ENCODE data around the gene AKNAD1. TPM values are rescaled to one million over a fixed set of nuclear protein-coding genes. Genes with fewer than 3 reads are reported as not detected.

AKNAD1 gene
- total RNA-seq, 1 experiment from 2014 or later: 0.54 TPM

- no peak overlapping the region for H3K4me3 ChIP-seq (ENCODE audit: low read depth, low read length, poor library complexity, severe bottlenecking)
- intact Hi-C loops (cut with micrococcal nuclease; ENCODE audit: unreplicated experiment): no loop called here
- no peak for DNase-seq (ENCODE audit: low spot score)
- peaks cover 3% of the 10 kb centered on the region for H3K4me1 ChIP-seq (ENCODE audit: insufficient read depth, low read length, poor library complexity, severe bottlenecking)
- H3K27ac ChIP-seq (ENCODE audit: low read depth, low read length, poor library complexity, severe bottlenecking): no peak overlapping the region
- TF ChIP-seq, protein P1, sequence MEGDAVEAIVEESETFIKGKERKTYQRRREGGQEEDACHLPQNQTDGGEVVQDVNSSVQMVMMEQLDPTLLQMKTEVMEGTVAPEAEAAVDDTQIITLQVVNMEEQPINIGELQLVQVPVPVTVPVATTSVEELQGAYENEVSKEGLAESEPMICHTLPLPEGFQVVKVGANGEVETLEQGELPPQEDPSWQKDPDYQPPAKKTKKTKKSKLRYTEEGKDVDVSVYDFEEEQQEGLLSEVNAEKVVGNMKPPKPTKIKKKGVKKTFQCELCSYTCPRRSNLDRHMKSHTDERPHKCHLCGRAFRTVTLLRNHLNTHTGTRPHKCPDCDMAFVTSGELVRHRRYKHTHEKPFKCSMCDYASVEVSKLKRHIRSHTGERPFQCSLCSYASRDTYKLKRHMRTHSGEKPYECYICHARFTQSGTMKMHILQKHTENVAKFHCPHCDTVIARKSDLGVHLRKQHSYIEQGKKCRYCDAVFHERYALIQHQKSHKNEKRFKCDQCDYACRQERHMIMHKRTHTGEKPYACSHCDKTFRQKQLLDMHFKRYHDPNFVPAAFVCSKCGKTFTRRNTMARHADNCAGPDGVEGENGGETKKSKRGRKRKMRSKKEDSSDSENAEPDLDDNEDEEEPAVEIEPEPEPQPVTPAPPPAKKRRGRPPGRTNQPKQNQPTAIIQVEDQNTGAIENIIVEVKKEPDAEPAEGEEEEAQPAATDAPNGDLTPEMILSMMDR (conservative IDR thresholded peaks at IDR 0.05; ENCODE audit: low read depth, low read length): no peak
- no peak for TF ChIP-seq EZH2 (IDR thresholded peaks at IDR 0.05; ENCODE audit: borderline replicate concordance, low read depth, low read length, poor library complexity, severe bottlenecking)
- H3K9me3 ChIP-seq (ENCODE audit: low read depth, low read length, poor library complexity, severe bottlenecking): no peaks in the 10 kb centered on the region
- no TSS peak for BruUV-seq (replicated peaks)
- POLR2A ChIA-PET (ENCODE audit: low non-redundant PET): no interaction called here
- H3K27me3 ChIP-seq (replicated peaks; ENCODE audit: insufficient read depth, low read depth, low read length, poor library complexity): no peaks in the 10 kb centered on the region
- no peaks in the 10 kb centered on the region for H3K36me3 ChIP-seq (ENCODE audit: insufficient read depth, low read length, poor library complexity, severe bottlenecking)
- CTCF ChIA-PET: no interaction called here
These were observed 26.5 kb downstream of the AKNAD1 start for GRCh38 chr1:108830119-108831008.

- BruUV-seq (replicated peaks): no TSS peak
- no peak overlapping the region for H3K27ac ChIP-seq (ENCODE audit: low read depth, low read length, poor library complexity, severe bottlenecking)
- H3K4me3 ChIP-seq (ENCODE audit: low read depth, low read length, poor library complexity, severe bottlenecking): no peak overlapping the region
- no peaks in the 10 kb centered on the region for H3K36me3 ChIP-seq (ENCODE audit: insufficient read depth, low read length, poor library complexity, severe bottlenecking)
- intact Hi-C loops (cut with micrococcal nuclease; ENCODE audit: unreplicated experiment): loop anchor here (5.0 kb wide), 1 partner anchor 283 kb away; the partner anchor contains the start of gene ELAPOR1
- TF ChIP-seq, protein P1 (conservative IDR thresholded peaks at IDR 0.05; ENCODE audit: low read depth, low read length): no peak
- TF ChIP-seq EZH2 (IDR thresholded peaks at IDR 0.05; ENCODE audit: borderline replicate concordance, low read depth, low read length, poor library complexity, severe bottlenecking): no peak
- H3K9me3 ChIP-seq (ENCODE audit: low read depth, low read length, poor library complexity, severe bottlenecking): no peaks in the 10 kb centered on the region
- ChIA-PET POLR2A (ENCODE audit: low non-redundant PET) (no interaction called here), CTCF (interaction anchor here (0.6 to 1.9 kb wide), 2 partner anchors 69 to 274 kb away, joined by 3 to 6 read pairs; no protein-coding TSS in a partner anchor)
- H3K27me3 ChIP-seq (replicated peaks; ENCODE audit: insufficient read depth, low read depth, low read length, poor library complexity): no peaks in the 10 kb centered on the region
- peaks cover 3% of the 10 kb centered on the region for H3K4me1 ChIP-seq (ENCODE audit: insufficient read depth, low read length, poor library complexity, severe bottlenecking)
- no peak for DNase-seq (ENCODE audit: low spot score)
These were observed 27.4 kb downstream of the AKNAD1 start for GRCh38 chr1:108829498-108829916.

DNA sequence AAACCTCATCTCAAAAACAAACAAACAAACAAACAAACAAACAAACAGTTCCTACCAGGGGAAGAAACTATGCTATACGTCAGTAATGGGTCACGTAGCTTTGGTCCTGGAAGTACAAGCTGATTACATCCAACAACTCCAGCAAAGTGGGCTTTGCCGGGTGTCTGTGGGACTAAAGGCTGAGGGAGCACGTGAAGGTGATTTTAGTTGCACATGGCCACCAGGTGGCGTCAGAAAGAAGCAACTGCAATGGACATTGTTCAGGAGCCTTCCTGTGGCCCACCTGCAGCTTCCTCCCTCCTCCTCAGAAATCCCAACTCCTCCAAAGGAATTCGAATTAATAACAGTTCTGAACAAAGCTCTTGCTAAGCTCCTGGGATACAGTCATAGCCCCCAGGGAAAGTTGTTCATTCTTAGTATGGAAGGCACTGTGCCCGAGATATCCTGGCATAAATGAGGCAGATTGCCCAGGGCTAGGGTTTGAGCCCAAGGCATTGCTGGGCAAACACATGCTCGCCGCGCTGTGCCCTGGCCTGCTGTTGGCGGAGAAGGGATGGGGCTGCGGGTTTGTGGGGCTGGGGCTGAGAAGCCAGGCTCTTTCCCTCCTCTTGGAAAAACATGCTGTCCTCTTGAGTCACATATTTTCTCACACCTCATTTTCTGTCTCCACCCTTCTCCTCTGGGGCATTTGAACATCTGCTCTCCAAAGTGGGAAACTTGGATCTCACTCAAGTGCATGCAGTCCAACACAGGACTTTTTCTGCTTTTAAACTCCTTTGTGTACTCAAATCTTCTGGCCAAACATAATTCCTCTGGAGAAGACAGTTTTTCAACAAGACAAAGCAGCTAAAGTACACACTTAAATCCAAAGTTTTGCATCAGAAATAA is 28.6 kb downstream of the AKNAD1 start:
- Histone ChIP-seq H3K27ac (ENCODE audit: low read depth, low read length, poor library complexity, severe bottlenecking) (no peak overlapping the region), H3K4me1 (ENCODE audit: insufficient read depth, low read length, poor library complexity, severe bottlenecking) (peaks cover 3% of the 10 kb centered on the region), H3K36me3 (ENCODE audit: insufficient read depth, low read length, poor library complexity, severe bottlenecking) (no peaks in the 10 kb centered on the region), H3K9me3 (ENCODE audit: low read depth, low read length, poor library complexity, severe bottlenecking) (no peaks in the 10 kb centered on the region), H3K27me3 (replicated peaks; ENCODE audit: insufficient read depth, low read depth, low read length, poor library complexity) (no peaks in the 10 kb centered on the region), H3K4me3 (ENCODE audit: low read depth, low read length, poor library complexity, severe bottlenecking) (no peak overlapping the region)
- POLR2A ChIA-PET (ENCODE audit: low non-redundant PET): no interaction called here
- TF ChIP-seq EZH2 (IDR thresholded peaks at IDR 0.05; ENCODE audit: borderline replicate concordance, low read depth, low read length, poor library complexity, severe bottlenecking): no peak
- TF ChIP-seq, protein P1 (conservative IDR thresholded peaks at IDR 0.05; ENCODE audit: low read depth, low read length): peak; percentile 87
- peak; percentile 82 for DNase-seq (ENCODE audit: low spot score)
- no TSS peak for BruUV-seq (replicated peaks)
- intact Hi-C loops (cut with micrococcal nuclease; ENCODE audit: unreplicated experiment): loop anchor here (1.0 to 5.0 kb wide), 2 partner anchors 70 to 284 kb away; partner anchors contain the start of gene ELAPOR1
- CTCF ChIA-PET: interaction anchor here (0.7 to 1.9 kb wide), 3 partner anchors 24 to 70 kb away, joined by 3 to 6 read pairs (median 3); no protein-coding TSS in a partner anchor
